H1 (cell line): ENCODE measurements around the gene PHKG2. TPM values are rescaled to one million over a fixed set of nuclear protein-coding genes. Genes with fewer than 3 reads are reported as not detected.

Experiments
- CTCF ChIA-PET: fragments of 300-600 bp; sonication (Branson Sonifier 250); formaldehyde crosslinking; loops from one replicate; lab custom pipeline; 2021; ENCODE audit not compliant: partially characterized antibody; lab: Charles Lee
- POLR2A ChIA-PET: fragments of 300-600 bp; sonication (Branson Sonifier 250); formaldehyde crosslinking; loops from one replicate; lab custom pipeline; 2021; ENCODE audit warnings: inconsistent platforms; ENCODE audit not compliant: partially characterized antibody; lab: Charles Lee
- DNase-seq, 2 experiments: peaks; one replicate each; pipeline versions ENCODE4 v3.0.0 to v3.0.0-alpha.2; 2010 to 2022; ENCODE audit warnings: low spot score in 2 of 2, low read depth in 1 of 2, mixed read lengths in 1 of 2
- FAIRE-seq: peaks from 2 replicates; lab custom pipeline; 2011; peaks lifted over from hg19 to GRCh38; lab: Jason Lieb, UNC
- H2AFZ ChIP-seq: 2 replicates; pipeline ENCODE4 v1.8.1; 2012; ENCODE audit warnings: low read length, inconsistent platforms
- H2AK5ac ChIP-seq: 2 replicates; pipeline ENCODE4 v1.6.1; 2013; ENCODE audit warnings: low read depth, low read length
- H2BK120ac ChIP-seq: replicated peaks from 2 replicates; pipeline ENCODE3; 2013; ENCODE audit warnings: low read depth, low read length, inconsistent platforms
- H2BK12ac ChIP-seq: 2 replicates; pipeline ENCODE4 v1.6.1; 2013; ENCODE audit warnings: low read depth, low read length
- H2BK15ac ChIP-seq: 2 replicates; pipeline ENCODE4 v1.6.1; 2013; ENCODE audit warnings: low read length
- H2BK20ac ChIP-seq: 2 replicates; pipeline ENCODE4 v1.6.1; 2013; ENCODE audit warnings: low read length
- H2BK5ac ChIP-seq: 2 replicates; pipeline ENCODE4 v1.6.1; 2013; ENCODE audit warnings: low read depth, low read length
- H3K14ac ChIP-seq: 2 replicates; pipeline ENCODE4 v1.6.1; 2013; ENCODE audit warnings: inconsistent platforms; ENCODE audit not compliant: insufficient read length
- H3K18ac ChIP-seq: 2 replicates; pipeline ENCODE4 v1.6.1; 2013; ENCODE audit warnings: low read length; ENCODE audit errors: extremely low read depth
- H3K23ac ChIP-seq: 2 replicates; pipeline ENCODE4 v1.6.1; 2013; ENCODE audit warnings: inconsistent platforms; ENCODE audit not compliant: insufficient read length
- H3K23me2 ChIP-seq: 2 replicates; pipeline ENCODE4 v1.6.1; 2013; ENCODE audit warnings: low read depth, low read length
- H3K27ac ChIP-seq: 2 replicates; pipeline ENCODE4 v1.6.1; 2011; ENCODE audit warnings: low read depth, low read length, inconsistent platforms
- H3K27me3 ChIP-seq, 4 experiments: replicated peaks in 1 of 4; 1 replicate in 1 of 4; 2 replicates in 3 of 4; pipeline versions ENCODE4 v1.6.1 to v1.8.1; 2011 to 2013; ENCODE audit warnings: low read length in 3 of 4, mild to moderate bottlenecking in 3 of 4, inconsistent platforms in 2 of 4, mixed read lengths in 2 of 4, moderate library complexity in 1 of 4; ENCODE audit not compliant: control insufficient read depth in 3 of 4, insufficient read depth in 3 of 4; ENCODE audit errors: extremely low read depth in 1 of 4
- H3K36me3 ChIP-seq, 4 experiments: 2 replicates each; pipeline versions ENCODE4 v1.6.1 to v1.8.1; 2011 to 2013; ENCODE audit warnings: mild to moderate bottlenecking in 4 of 4, low read length in 3 of 4, moderate library complexity in 2 of 4, control low read depth in 1 of 4, inconsistent platforms in 1 of 4; ENCODE audit not compliant: insufficient read depth in 4 of 4, control insufficient read depth in 2 of 4
- H3K4ac ChIP-seq: replicated peaks from 2 replicates; pipeline ENCODE3; 2013; ENCODE audit warnings: low read length, low read depth, mixed read lengths, inconsistent platforms; ENCODE audit not compliant: insufficient read length
- H3K4me1 ChIP-seq, 4 experiments: replicated peaks in 1 of 4; 1 replicate in 1 of 4; 2 replicates in 3 of 4; pipeline versions ENCODE4 v1.6.1 to v1.8.1; 2011 to 2013; ENCODE audit warnings: low read length in 3 of 4, inconsistent platforms in 2 of 4, mixed read lengths in 1 of 4; ENCODE audit not compliant: insufficient read depth in 4 of 4, control insufficient read depth in 3 of 4
- H3K4me2 ChIP-seq, 2 experiments: 2 replicates each; pipeline versions ENCODE4 v1.6.1 to v1.8.1; 2011 to 2013; ENCODE audit warnings: low read depth in 2 of 2, low read length in 2 of 2, control low read depth in 1 of 2, inconsistent platforms in 1 of 2, mild to moderate bottlenecking in 1 of 2; ENCODE audit not compliant: insufficient read depth in 1 of 2
- H3K4me3 ChIP-seq, 4 experiments: fragments of 200-600, 300-600 bp in 1 of 4; sonication (generic), shearing (Covaris generic), sonication (Bioruptor Twin) in 1 of 4; 2 replicates each; pipeline versions ENCODE4 v1.5.1 to v1.8.1; 2011 to 2016; ENCODE audit warnings: low read length in 4 of 4, low read depth in 3 of 4, control low read depth in 2 of 4, inconsistent platforms in 2 of 4, mild to moderate bottlenecking in 2 of 4, mixed read lengths in 1 of 4, moderate library complexity in 1 of 4; ENCODE audit not compliant: insufficient read depth in 2 of 4; ENCODE audit errors: extremely low read depth in 1 of 4
- H3K56ac ChIP-seq: replicated peaks from 2 replicates; pipeline ENCODE3; 2013; ENCODE audit warnings: low read depth, mild to moderate bottlenecking, mixed read lengths, low read length, inconsistent platforms; ENCODE audit not compliant: insufficient read length
- H3K79me1 ChIP-seq: 2 replicates; pipeline ENCODE4 v1.6.1; 2013; ENCODE audit warnings: low read depth, low read length, control low read depth
- H3K79me2 ChIP-seq, 2 experiments: 2 replicates each; pipeline versions ENCODE4 v1.6.1 to v1.8.1; 2012 to 2013; ENCODE audit warnings: low read length in 2 of 2, mild to moderate bottlenecking in 2 of 2, inconsistent platforms in 1 of 2; ENCODE audit not compliant: insufficient read depth in 2 of 2, control insufficient read depth in 1 of 2
- H3K9ac ChIP-seq, 4 experiments: replicated peaks in 1 of 4; 1 replicate in 1 of 4; 2 replicates in 3 of 4; pipeline versions ENCODE4 v1.6.1 to v1.8.1; 2011 to 2013; ENCODE audit warnings: low read depth in 3 of 4, low read length in 3 of 4, control low read depth in 2 of 4, mild to moderate bottlenecking in 2 of 4, moderate library complexity in 2 of 4, inconsistent platforms in 1 of 4; ENCODE audit errors: extremely low read depth in 1 of 4
- H3K9me3 ChIP-seq, 2 experiments: 2 replicates each; pipeline versions ENCODE4 v1.6.1 to v1.8.1; 2012 to 2013; ENCODE audit warnings: mild to moderate bottlenecking in 2 of 2, moderate library complexity in 2 of 2, control low read depth in 1 of 2, inconsistent platforms in 1 of 2, low read depth in 1 of 2, low read length in 1 of 2, mixed read lengths in 1 of 2; ENCODE audit not compliant: insufficient read depth in 2 of 2
- H4K20me1 ChIP-seq, 2 experiments: replicated peaks in 1 of 2; 2 replicates each; pipeline versions ENCODE3 to v1.8.1; 2011 to 2013; ENCODE audit warnings: inconsistent platforms in 2 of 2, low read length in 2 of 2, mild to moderate bottlenecking in 1 of 2; ENCODE audit not compliant: insufficient read depth in 2 of 2, control insufficient read depth in 1 of 2
- H4K5ac ChIP-seq: 2 replicates; pipeline ENCODE4 v1.6.1; 2013; ENCODE audit warnings: low read length, low read depth, mixed read lengths, inconsistent platforms; ENCODE audit not compliant: insufficient read length
- H4K8ac ChIP-seq: 2 replicates; pipeline ENCODE4 v1.8.0; 2013; ENCODE audit warnings: mild to moderate bottlenecking, moderate library complexity, low read length, inconsistent platforms; ENCODE audit not compliant: insufficient read depth; ENCODE audit errors: extremely low read depth
- H4K91ac ChIP-seq: replicated peaks from 2 replicates; pipeline ENCODE3; 2013; ENCODE audit warnings: low read length, mixed read lengths, inconsistent platforms; ENCODE audit not compliant: insufficient read length
- BRCA1 ChIP-seq: IDR thresholded peaks from 2 replicates; pipeline ENCODE4 v1.6.1; 2012; ENCODE audit warnings: low read depth, low read length, improper control_type of control experiment
- CBX5 ChIP-seq: fragments of 300-800, 300-1000 bp; sonication (generic); IDR thresholded peaks from 2 replicates; pipeline ENCODE4 v1.7.1; 2016; ENCODE audit warnings: antibody characterized with exemption, low read length, low read depth
- CTBP2 ChIP-seq: IDR thresholded peaks from 2 replicates; pipeline ENCODE4 v1.7.0; 2011; ENCODE audit warnings: borderline replicate concordance, mild to moderate bottlenecking, moderate library complexity, mixed read lengths, low read length; ENCODE audit not compliant: insufficient read depth, insufficient read length
- EGR1 ChIP-seq: IDR thresholded peaks from 2 replicates; pipeline ENCODE4 v1.6.1; 2011; ENCODE audit warnings: low read depth, low read length, borderline replicate concordance
- RNF2 ChIP-seq: fragments of 200-900, 300-1000 bp; sonication (generic); IDR thresholded peaks from 2 replicates; pipeline ENCODE4 v1.7.1; 2016; ENCODE audit warnings: borderline replicate concordance, low read depth, mild to moderate bottlenecking, antibody characterized with exemption, low read length; ENCODE audit not compliant: poor library complexity, severe bottlenecking; ENCODE audit errors: missing control alignments
- SAP30 ChIP-seq: fragments of 300-600 bp; sonication (generic); IDR thresholded peaks from 2 replicates; pipeline ENCODE4 v1.7.1; 2012; ENCODE audit warnings: low read length, moderate library complexity, mild to moderate bottlenecking, inconsistent platforms; ENCODE audit not compliant: insufficient read depth, insufficient replicate concordance
- SIN3A ChIP-seq, 2 experiments: IDR thresholded peaks in 1 of 2; conservative IDR thresholded peaks in 1 of 2; 2 replicates each; pipeline ENCODE4 v1.6.1; 2011 to 2012; ENCODE audit warnings: low read length in 2 of 2, improper control_type of control experiment in 1 of 2, low read depth in 1 of 2, mild to moderate bottlenecking in 1 of 2
- SP1 ChIP-seq: IDR thresholded peaks from 2 replicates; pipeline ENCODE4 v1.6.1; 2011; ENCODE audit warnings: low read depth, low read length
- TAF7 ChIP-seq: optimal IDR thresholded peaks from 2 replicates; pipeline ENCODE3; 2011; ENCODE audit warnings: low read depth, mild to moderate bottlenecking, inconsistent platforms, low read length, moderate library complexity, borderline replicate concordance
- TCF12 ChIP-seq: IDR thresholded peaks from 2 replicates; pipeline ENCODE4 v1.6.1; 2011; ENCODE audit warnings: low read depth, mild to moderate bottlenecking, low read length
- TEAD4 ChIP-seq: IDR thresholded peaks from 2 replicates; pipeline ENCODE4 v1.6.1; 2012; ENCODE audit warnings: low read depth, low read length, inconsistent platforms, mixed read lengths
- WGBS, 2 experiments: shearing (Covaris generic) in 1 of 2; methylation state at CpG; one replicate each; pipeline versions ENCODE4 v1.1.6 to v1.1.7; 2013 to 2015; ENCODE audit warnings: low lambda C conversion rate in 2 of 2, mixed read lengths in 2 of 2, inconsistent platforms in 1 of 2, low coverage in 1 of 2, missing lambda C conversion rate in 1 of 2; ENCODE audit not compliant: insufficient replicate concordance in 2 of 2, insufficient coverage in 1 of 2, insufficient read length in 1 of 2; ENCODE audit errors: extremely low coverage in 1 of 2, missing lambda C conversion rate in 1 of 2; 5-methylcytosine and 5-hydroxymethylcytosine counted together
- polyA plus RNA-seq, 7 experiments: library from polyadenylated mRNA; depleted of rRNA in 3 of 7; stranded (reverse) in 5 of 7; unstranded in 2 of 7; fragments of >200 nt in 5 of 7; fragments of 200-250 nt in 2 of 7; gene quantifications; 1 replicate in 5 of 7; 2 replicates in 1 of 7; 4 replicates in 1 of 7; pipeline versions ENCODE4 v1.2.1 to v1.2.3, GENCODE V29; 2011 to 2013; ENCODE audit warnings: missing spikeins in 2 of 7, mixed read lengths in 2 of 7
- total RNA-seq: library from RNA; stranded (reverse); fragmentation: NEBNext Ultra II Directional; extraction: Animal tissue kit (Norgen Biotek cat#: 25700); gene quantifications from 2 replicates; pipeline ENCODE4 v1.2.1, GENCODE V29; 2021
- TF ChIP-seq, protein P1 (sequence below): IDR thresholded peaks from 2 replicates; pipeline ENCODE4 v1.6.1; 2011; ENCODE audit warnings: low read length, improper control_type of control experiment

The PHKG2 gene
- total and polyA plus RNA-seq, 2 of the 8 experiments (the other 6 are each of a cell fraction or from before 2014, with no cell fraction given), result 36.0 to 53.4 TPM

DNA sequence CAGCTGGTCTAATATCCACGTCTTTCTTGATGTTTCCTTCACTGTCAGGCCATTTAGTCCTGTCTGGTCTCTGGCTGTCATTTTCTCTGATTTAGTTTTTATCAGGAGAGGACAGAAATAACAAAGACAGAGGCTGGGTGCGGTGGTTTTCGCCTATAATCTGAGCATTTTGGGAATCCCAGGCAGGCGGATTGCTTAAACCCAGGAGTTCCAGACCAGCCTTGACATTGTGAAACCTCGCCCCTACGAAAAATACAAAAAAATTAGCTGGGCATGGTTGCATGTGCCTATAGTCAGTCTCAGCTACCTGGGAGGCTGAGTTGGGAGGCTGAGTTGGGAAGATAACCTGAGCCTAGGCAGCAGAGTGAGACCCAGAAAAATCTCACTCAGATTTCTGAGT, 42.2 kb upstream of the PHKG2 start:
- Histone ChIP-seq H3K4ac (no peak overlapping the region), H3K9me3 (no peaks in the 10 kb centered on the region), H4K20me1 (peaks cover 7 to 16% of the 10 kb centered on the region in 2 experiments), H3K23ac (no peak overlapping the region), H2BK12ac (no peak overlapping the region), H2BK20ac (no peak overlapping the region), H3K56ac (no peak overlapping the region), H2BK120ac (no peak overlapping the region), H2AK5ac (no peak overlapping the region), H4K91ac (no peak overlapping the region), H3K14ac (no peak overlapping the region), H3K18ac (no peak overlapping the region), H3K79me1 (0 out of 2 replicates have a peak, but pooled peaks cover 3% of the 10 kb centered on the region), H2BK15ac (no peak overlapping the region), H3K23me2 (no peaks in the 10 kb centered on the region), H3K36me3 (peaks cover 41 to 72% (median 70%) of the 10 kb centered on the region in 4 experiments), H2BK5ac (no peak overlapping the region), H3K27me3 (no peaks in the 10 kb centered on the region), H3K9ac (no peak overlapping the region), H3K4me1 (no peaks in the 10 kb centered on the region), H4K5ac (no peak overlapping the region), H3K4me3 (no peak overlapping the region), H3K4me2 (no peak overlapping the region), H4K8ac (no peak overlapping the region), H3K79me2 (peaks cover 0 to 6% of the 10 kb centered on the region in 2 experiments; a peak in 2 of 4 replicates), H3K27ac (no peak overlapping the region), H2AFZ (no peak overlapping the region)
- DNase-seq (no peak), FAIRE-seq (no peak)
- ChIA-PET CTCF (interaction anchor here (1.1 to 1.4 kb wide), 2 partner anchors 12 kb away, joined by 3 to 4 read pairs; no protein-coding TSS in a partner anchor), POLR2A (interaction anchor here (0.6 to 12.1 kb wide), 5 partner anchors 12 to 32 kb away, joined by 3 to 80 read pairs (median 3); no protein-coding TSS in a partner anchor)
- 92% methylated on average over 6 of the region's 6 CpGs; no CpG with 5 or more reads in 1 of the 2 experiments for WGBS, 2 experiments
- no peak for TF ChIP-seq RNF2
- TF ChIP-seq SIN3A (conservative IDR thresholded peaks at IDR 0.05 in 1 of 2, IDR thresholded peaks at IDR 0.05 in 1 of 2; ENCODE audit: low read depth in 1 of 2, low read length in 2 of 2), result no peak
- TF ChIP-seq TEAD4, result no peak
- TF ChIP-seq CBX5, result no peak
- TF ChIP-seq TAF7, result no peak
- no peak for TF ChIP-seq SAP30
- no peak for TF ChIP-seq EGR1
- TF ChIP-seq TCF12, result no peak
- TF ChIP-seq, protein P1, sequence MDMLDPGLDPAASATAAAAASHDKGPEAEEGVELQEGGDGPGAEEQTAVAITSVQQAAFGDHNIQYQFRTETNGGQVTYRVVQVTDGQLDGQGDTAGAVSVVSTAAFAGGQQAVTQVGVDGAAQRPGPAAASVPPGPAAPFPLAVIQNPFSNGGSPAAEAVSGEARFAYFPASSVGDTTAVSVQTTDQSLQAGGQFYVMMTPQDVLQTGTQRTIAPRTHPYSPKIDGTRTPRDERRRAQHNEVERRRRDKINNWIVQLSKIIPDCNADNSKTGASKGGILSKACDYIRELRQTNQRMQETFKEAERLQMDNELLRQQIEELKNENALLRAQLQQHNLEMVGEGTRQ, result no peak
- TF ChIP-seq CTBP2, result no peak
- no peak for TF ChIP-seq BRCA1
- TF ChIP-seq SP1, result no peak
